GM23338 (cell line): ENCODE data around the gene TICRR. TPM values are rescaled to one million over a fixed set of nuclear protein-coding genes. Genes with fewer than 3 reads are reported as not detected.

Experiments used
- ETS1 ChIP-seq: IDR thresholded peaks from 2 replicates; pipeline ENCODE4 v1.6.1; 2016; ENCODE audit warnings: antibody characterized with exemption
- EZH2phosphoT487 ChIP-seq: fragments of 200-600 bp; sonication (generic); IDR thresholded peaks from one replicate; pipeline ENCODE4 v1.8.1; 2018; ENCODE audit warnings: antibody characterized with exemption; ENCODE audit not compliant: unreplicated experiment
- JUNB ChIP-seq: IDR thresholded peaks from one replicate; pipeline ENCODE4 v1.6.1; 2016; ENCODE audit warnings: antibody characterized with exemption; ENCODE audit not compliant: unreplicated experiment
- NANOG ChIP-seq: IDR thresholded peaks from 2 replicates; pipeline ENCODE4 v1.6.1; 2016; ENCODE audit warnings: antibody characterized with exemption, borderline replicate concordance
- POLR2AphosphoS5 ChIP-seq: IDR thresholded peaks from 2 replicates; pipeline ENCODE4 v1.6.1; 2016; ENCODE audit warnings: antibody characterized with exemption, low read depth
- REST ChIP-seq: IDR thresholded peaks from one replicate; pipeline ENCODE4 v1.6.1; 2018; ENCODE audit warnings: antibody characterized with exemption; ENCODE audit not compliant: unreplicated experiment
- STAT1 ChIP-seq: IDR thresholded peaks from one replicate; pipeline ENCODE4 v1.6.1; 2016; ENCODE audit warnings: antibody characterized with exemption; ENCODE audit not compliant: unreplicated experiment
- ZNF114 ChIP-seq: fragments of 250-450 bp; sonication (Bioruptor Pico); IDR thresholded peaks from 2 replicates; pipeline ENCODE4 v1.5.0; 2020; ENCODE audit warnings: mild to moderate bottlenecking, moderate library complexity
- ZNF462 ChIP-seq: fragments of 250-450 bp; sonication (Bioruptor Pico); IDR thresholded peaks from 2 replicates; pipeline ENCODE4 v1.5.0; 2020; ENCODE audit warnings: mild to moderate bottlenecking, moderate library complexity
- polyA plus RNA-seq: library from polyadenylated mRNA; unstranded; fragments of >200 nt; fragmentation: Nextera tagmentation; extraction: Ambion mirVana; gene quantifications from 2 replicates; pipeline ENCODE4 v1.2.1, GENCODE V29; 2016
- total RNA-seq: library from RNA; depleted of rRNA; stranded (reverse); fragments of >200 nt; shearing (Covaris generic); gene quantifications from 2 replicates; pipeline ENCODE4 v1.2.3, GENCODE V29; 2014

The TICRR gene
- total and polyA plus RNA-seq, 2 experiments from 2014 or later, result 11.2 to 42.3 TPM

- TF ChIP-seq ZNF462 (no peak), STAT1 (no peak), REST (no peak), POLR2AphosphoS5 (no peak), JUNB (no peak), ZNF114 (CRISPR knock-in tag) (no peak), EZH2phosphoT487 (no peak), NANOG (no peak), ETS1 (no peak)
Measured at GRCh38 chr15:89526601-89527441, 48.4 kb upstream of the TICRR start (continued).
